Measurements from ENCODE around the gene FUT7.

DNA sequence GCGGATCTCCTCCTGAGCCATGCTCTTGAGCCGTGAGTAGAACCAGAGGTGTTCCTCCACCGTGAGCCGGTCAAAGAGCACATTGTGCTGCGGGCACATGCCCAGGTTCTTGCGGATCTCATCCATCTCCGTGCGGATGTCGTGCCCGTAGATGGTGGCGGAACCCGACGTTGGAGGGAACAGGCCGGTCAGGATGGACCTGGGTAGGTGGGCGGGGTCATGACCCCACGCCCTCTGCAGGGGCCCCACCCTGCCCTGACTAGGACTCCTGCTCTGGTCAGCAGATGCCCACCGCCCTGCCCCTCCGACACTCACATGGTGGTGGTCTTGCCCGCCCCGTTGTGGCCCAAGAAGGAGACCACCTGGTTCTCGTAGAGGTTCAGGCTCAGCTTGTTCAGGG, 15.9 kb downstream of the FUT7 start:
- TF ChIP-seq, protein P1, sequence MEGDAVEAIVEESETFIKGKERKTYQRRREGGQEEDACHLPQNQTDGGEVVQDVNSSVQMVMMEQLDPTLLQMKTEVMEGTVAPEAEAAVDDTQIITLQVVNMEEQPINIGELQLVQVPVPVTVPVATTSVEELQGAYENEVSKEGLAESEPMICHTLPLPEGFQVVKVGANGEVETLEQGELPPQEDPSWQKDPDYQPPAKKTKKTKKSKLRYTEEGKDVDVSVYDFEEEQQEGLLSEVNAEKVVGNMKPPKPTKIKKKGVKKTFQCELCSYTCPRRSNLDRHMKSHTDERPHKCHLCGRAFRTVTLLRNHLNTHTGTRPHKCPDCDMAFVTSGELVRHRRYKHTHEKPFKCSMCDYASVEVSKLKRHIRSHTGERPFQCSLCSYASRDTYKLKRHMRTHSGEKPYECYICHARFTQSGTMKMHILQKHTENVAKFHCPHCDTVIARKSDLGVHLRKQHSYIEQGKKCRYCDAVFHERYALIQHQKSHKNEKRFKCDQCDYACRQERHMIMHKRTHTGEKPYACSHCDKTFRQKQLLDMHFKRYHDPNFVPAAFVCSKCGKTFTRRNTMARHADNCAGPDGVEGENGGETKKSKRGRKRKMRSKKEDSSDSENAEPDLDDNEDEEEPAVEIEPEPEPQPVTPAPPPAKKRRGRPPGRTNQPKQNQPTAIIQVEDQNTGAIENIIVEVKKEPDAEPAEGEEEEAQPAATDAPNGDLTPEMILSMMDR (IDR thresholded peaks at IDR 0.05): no peak
- TF ChIP-seq EP300 (IDR thresholded peaks at IDR 0.05) (no peak), POLR2AphosphoS5 (IDR thresholded peaks at IDR 0.05) (no peak)
